HEK293T (cell line): ENCODE measurements around the gene CNTN5.

ENCODE experiments used
- CTCF ChIA-PET: fragments of 350-600 bp; formaldehyde crosslinking; extraction: SDS; loops from one replicate; lab custom pipeline; 2021; ENCODE audit warnings: antibody characterized with exemption, inconsistent platforms; lab: Yijun Ruan, JAX
- POLR2A ChIA-PET: fragments of 350-600 bp; formaldehyde crosslinking; extraction: SDS; loops from one replicate; lab custom pipeline; 2020; ENCODE audit warnings: antibody characterized with exemption, inconsistent platforms; lab: Yijun Ruan, JAX
- DNase-seq: peaks from one replicate; pipeline ENCODE4 v3.0.0; 2012; ENCODE audit warnings: mixed read lengths; ENCODE audit errors: extremely low spot score
- ARNT ChIP-seq: fragments of 450-650 bp; IDR thresholded peaks from 2 replicates; pipeline ENCODE4 v1.6.1; 2017; ENCODE audit warnings: mild to moderate bottlenecking
- BHLHE40 ChIP-seq: fragments of 450-650 bp; IDR thresholded peaks from 2 replicates; pipeline ENCODE4 v1.6.1; 2016; ENCODE audit warnings: mild to moderate bottlenecking, moderate library complexity, borderline replicate concordance
- CTBP1 ChIP-seq: fragments of 450-650 bp; IDR thresholded peaks from 2 replicates; pipeline ENCODE4 v1.6.1; 2016; ENCODE audit warnings: borderline replicate concordance
- ELF4 ChIP-seq: fragments of 450-650 bp; IDR thresholded peaks from 2 replicates; pipeline ENCODE4 v1.6.1; 2017; ENCODE audit warnings: antibody characterized with exemption
- FOXA1 ChIP-seq: fragments of 450-650 bp; IDR thresholded peaks from 2 replicates; pipeline ENCODE4 v1.6.1; 2016; ENCODE audit warnings: mild to moderate bottlenecking
- FOXK2 ChIP-seq: fragments of 450-650 bp; IDR thresholded peaks from 2 replicates; pipeline ENCODE4 v1.6.1; 2016; ENCODE audit warnings: mild to moderate bottlenecking
- FOXM1 ChIP-seq: fragments of 450-650 bp; IDR thresholded peaks from 2 replicates; pipeline ENCODE4 v1.6.1; 2017; ENCODE audit warnings: mild to moderate bottlenecking, borderline replicate concordance
- HDGF ChIP-seq: fragments of 450-650 bp; IDR thresholded peaks from 2 replicates; pipeline ENCODE4 v1.6.1; 2017; ENCODE audit warnings: antibody characterized with exemption, borderline replicate concordance
- L3MBTL2 ChIP-seq: fragments of 450-650 bp; conservative IDR thresholded peaks from 2 replicates; pipeline ENCODE4 v1.6.1; 2016; ENCODE audit warnings: mild to moderate bottlenecking
- LEF1 ChIP-seq: fragments of 450-650 bp; IDR thresholded peaks from 2 replicates; pipeline ENCODE4 v1.6.1; 2017; ENCODE audit warnings: mild to moderate bottlenecking, borderline replicate concordance
- NFRKB ChIP-seq: fragments of 450-650 bp; IDR thresholded peaks from 2 replicates; pipeline ENCODE4 v1.6.1; 2016; ENCODE audit warnings: mild to moderate bottlenecking, moderate library complexity
- SP1 ChIP-seq: fragments of 450-650 bp; IDR thresholded peaks from 2 replicates; pipeline ENCODE4 v1.6.1; 2017
- SUZ12 ChIP-seq: fragments of 450-650 bp; IDR thresholded peaks from 2 replicates; pipeline ENCODE4 v1.6.1; 2016; ENCODE audit warnings: mild to moderate bottlenecking
- TARDBP ChIP-seq: fragments of 450-650 bp; IDR thresholded peaks from 2 replicates; pipeline ENCODE4 v1.6.1; 2016
- ZNF384 ChIP-seq: fragments of 450-650 bp; IDR thresholded peaks from 2 replicates; pipeline ENCODE4 v1.6.1; 2016
- TF ChIP-seq, protein P1 (sequence below): fragments of 450-650 bp; IDR thresholded peaks from 2 replicates; pipeline ENCODE4 v1.6.1; 2016

CNTN5 gene

GRCh38 chr11:100296051-100296679 lies 1275.4 kb downstream of the CNTN5 start:
- DNase-seq: no peak

DNA sequence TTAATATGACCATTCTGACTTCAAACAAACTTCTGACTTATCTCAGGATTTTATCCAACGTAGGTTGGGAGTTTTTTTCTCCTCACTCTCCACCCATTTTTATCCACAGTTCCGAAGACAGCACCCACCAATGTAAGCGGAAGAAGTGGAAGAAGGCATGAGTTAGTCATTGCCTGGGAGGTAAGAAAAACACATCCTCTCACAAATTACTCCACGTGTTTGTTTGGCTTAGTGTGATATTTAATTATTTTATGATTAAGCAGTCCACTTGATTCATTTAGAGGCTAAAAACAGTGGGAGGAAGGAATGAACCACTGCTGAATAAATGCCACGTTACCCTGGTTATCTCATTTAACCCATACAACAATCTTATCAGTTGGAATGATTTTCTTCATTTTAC lies 1276.8 kb downstream of the CNTN5 start:
- ChIA-PET CTCF (no interaction called here), POLR2A (no interaction called here)
- TF ChIP-seq BHLHE40 (no peak), FOXM1 (no peak), L3MBTL2 (no peak), CTBP1 (no peak), NFRKB (no peak), FOXA1 (no peak), HDGF (no peak), ARNT (no peak), SP1 (no peak)
- no peak for DNase-seq

More at GRCh38 chr11:100296051-100296679, 1275.4 kb downstream of the CNTN5 start:
- POLR2A ChIA-PET: no interaction called here
- CTCF ChIA-PET: no interaction called here
- TF ChIP-seq L3MBTL2: no peak
- TF ChIP-seq ZNF384: no peak
- TF ChIP-seq CTBP1: no peak
- TF ChIP-seq FOXM1: no peak
- TF ChIP-seq NFRKB: no peak
- TF ChIP-seq ARNT: no peak
- TF ChIP-seq HDGF: no peak
- no peak for TF ChIP-seq SUZ12
- no peak for TF ChIP-seq BHLHE40
- no peak for TF ChIP-seq FOXK2
- TF ChIP-seq TARDBP: no peak
- no peak for TF ChIP-seq LEF1
- TF ChIP-seq, protein P1, sequence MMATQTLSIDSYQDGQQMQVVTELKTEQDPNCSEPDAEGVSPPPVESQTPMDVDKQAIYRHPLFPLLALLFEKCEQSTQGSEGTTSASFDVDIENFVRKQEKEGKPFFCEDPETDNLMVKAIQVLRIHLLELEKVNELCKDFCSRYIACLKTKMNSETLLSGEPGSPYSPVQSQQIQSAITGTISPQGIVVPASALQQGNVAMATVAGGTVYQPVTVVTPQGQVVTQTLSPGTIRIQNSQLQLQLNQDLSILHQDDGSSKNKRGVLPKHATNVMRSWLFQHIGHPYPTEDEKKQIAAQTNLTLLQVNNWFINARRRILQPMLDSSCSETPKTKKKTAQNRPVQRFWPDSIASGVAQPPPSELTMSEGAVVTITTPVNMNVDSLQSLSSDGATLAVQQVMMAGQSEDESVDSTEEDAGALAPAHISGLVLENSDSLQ: no peak
- TF ChIP-seq SP1: no peak
- TF ChIP-seq ELF4: no peak
- TF ChIP-seq FOXA1: no peak

- ChIA-PET POLR2A (no interaction called here), CTCF (no interaction called here)
- DNase-seq: no peak
- no peak for TF ChIP-seq ARNT
Observed at GRCh38 chr11:100302824-100303223, 1282.1 kb downstream of the CNTN5 start.

DNA sequence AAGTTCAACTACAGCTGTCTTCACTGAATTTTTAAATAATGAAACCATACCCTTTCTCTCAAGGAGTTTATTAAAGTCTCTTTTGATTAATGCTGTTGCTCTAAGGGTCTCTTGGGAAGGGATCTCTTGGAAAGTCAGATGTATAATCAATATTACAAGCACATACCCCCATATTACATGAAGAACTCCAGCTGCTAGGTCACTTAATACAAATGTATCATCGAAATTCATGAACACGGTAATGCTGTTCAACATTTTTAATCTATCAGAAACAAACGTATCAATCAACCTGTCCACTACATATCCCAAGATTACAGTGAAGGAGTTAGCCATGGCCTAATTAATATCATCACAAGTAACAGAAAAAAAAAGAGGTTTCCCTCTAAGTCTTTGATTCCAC lies 1283.1 kb downstream of the CNTN5 start:
- ChIA-PET CTCF (no interaction called here), POLR2A (no interaction called here)
- TF ChIP-seq CTBP1 (no peak), HDGF (no peak), TARDBP (no peak), SP1 (no peak), LEF1 (no peak), FOXM1 (no peak), L3MBTL2 (no peak), BHLHE40 (no peak), FOXK2 (no peak), NFRKB (no peak), FOXA1 (no peak), ZNF384 (no peak), ARNT (no peak), ELF4 (no peak), SUZ12 (no peak)
- TF ChIP-seq, protein P1: no peak
- no peak for DNase-seq

DNA sequence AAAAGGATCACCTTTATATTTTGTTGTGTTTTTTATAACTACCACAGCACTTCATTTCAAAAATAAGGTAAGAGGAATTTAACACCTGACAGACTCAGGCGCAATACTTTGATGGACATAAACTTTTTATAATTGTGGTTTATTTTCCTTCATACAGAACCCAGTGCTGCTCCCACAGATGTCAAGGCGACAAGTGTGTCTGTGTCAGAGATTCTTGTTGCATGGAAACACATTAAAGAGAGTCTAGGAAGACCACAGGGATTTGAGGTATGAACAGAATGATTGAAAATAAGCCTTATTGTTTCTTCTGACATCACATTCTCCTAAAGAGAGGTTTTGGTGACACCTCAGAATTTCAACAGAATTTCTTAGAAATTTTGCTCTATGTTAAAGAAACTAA lies 1287.5 kb downstream of the CNTN5 start:
- ChIA-PET CTCF (no interaction called here), POLR2A (no interaction called here)
- DNase-seq: no peak
- no peak for TF ChIP-seq BHLHE40
- TF ChIP-seq ARNT: no peak

DNA sequence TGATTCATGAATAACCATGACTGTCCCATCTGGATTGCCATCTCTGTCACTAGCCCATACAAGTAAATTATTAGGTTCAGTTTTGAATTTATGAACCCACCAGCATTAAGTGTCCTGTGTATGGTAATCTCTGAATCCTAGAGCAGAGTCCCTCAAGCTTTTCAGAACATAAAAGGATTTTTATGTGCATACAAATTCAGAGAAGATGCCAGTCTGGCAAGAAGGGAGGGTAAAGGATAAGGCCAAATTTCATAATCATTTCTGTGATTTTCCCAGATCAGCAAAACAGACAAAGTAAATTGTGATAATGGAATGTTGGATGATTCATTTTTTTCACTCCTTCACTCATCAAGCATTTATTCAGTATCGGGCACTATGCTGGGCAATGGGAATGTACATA lies 1295.2 kb downstream of the CNTN5 start:
- DNase-seq: no peak
- no peak for TF ChIP-seq BHLHE40
- no peak for TF ChIP-seq FOXM1
- no peak for TF ChIP-seq TARDBP
- no peak for TF ChIP-seq L3MBTL2
- no peak for TF ChIP-seq ARNT
- TF ChIP-seq NFRKB: no peak
- TF ChIP-seq CTBP1: no peak
- TF ChIP-seq FOXA1: no peak
- CTCF ChIA-PET: no interaction called here
- POLR2A ChIA-PET: no interaction called here

GRCh38 chr11:100316952-100317351 lies 1296.2 kb downstream of the CNTN5 start:
- ChIA-PET POLR2A (no interaction called here), CTCF (no interaction called here)
- DNase-seq: no peak
- TF ChIP-seq, protein P1: no peak
- TF ChIP-seq NFRKB (no peak), LEF1 (no peak), HDGF (no peak), BHLHE40 (no peak), ZNF384 (no peak), FOXA1 (no peak)
